Skin of body (tissue), 2 donors: ENCODE data around the gene RAPGEF1. TPM values are rescaled to one million over a fixed set of nuclear protein-coding genes. Genes with fewer than 3 reads are reported as not detected.
"Not testable (repeated sequence)": the region's sequence is repeated elsewhere in the genome, so short reads cannot be mapped to it uniquely, and the experiment has no call there.

Experiments used
- DNase-seq: peaks from one replicate; lab custom pipeline; 2025; lab: John Stamatoyannopoulos, UW
- total RNA-seq: library from RNA; depleted of rRNA; stranded (reverse); fragments of >200 nt; gene quantifications from one replicate; pipeline ENCODE4 v1.2.3, GENCODE V29; 2014

Gene RAPGEF1
- total RNA-seq, 1 donor from 2014 or later: 23.1 TPM

DNA sequence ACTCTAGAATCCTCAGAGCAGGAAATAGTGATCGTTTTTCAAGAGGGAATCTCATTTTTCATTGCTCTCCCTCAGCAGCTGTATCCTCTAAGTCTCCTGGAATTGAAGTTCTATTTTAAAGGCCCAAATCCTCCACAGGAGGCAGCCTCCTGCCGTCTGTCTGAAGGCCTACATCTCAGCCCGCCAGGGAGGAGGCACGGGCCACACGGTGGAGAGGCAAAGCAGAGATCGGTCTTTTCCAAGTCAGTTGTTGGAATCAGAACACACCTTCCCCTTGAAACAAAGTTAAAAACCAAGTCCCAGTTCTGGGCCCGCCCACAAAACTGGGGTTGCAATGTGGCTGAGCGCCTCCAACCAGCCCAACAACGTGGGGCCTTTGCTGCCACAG, 68.7 kb downstream of the RAPGEF1 start:
- DNase-seq: no peak

DNA sequence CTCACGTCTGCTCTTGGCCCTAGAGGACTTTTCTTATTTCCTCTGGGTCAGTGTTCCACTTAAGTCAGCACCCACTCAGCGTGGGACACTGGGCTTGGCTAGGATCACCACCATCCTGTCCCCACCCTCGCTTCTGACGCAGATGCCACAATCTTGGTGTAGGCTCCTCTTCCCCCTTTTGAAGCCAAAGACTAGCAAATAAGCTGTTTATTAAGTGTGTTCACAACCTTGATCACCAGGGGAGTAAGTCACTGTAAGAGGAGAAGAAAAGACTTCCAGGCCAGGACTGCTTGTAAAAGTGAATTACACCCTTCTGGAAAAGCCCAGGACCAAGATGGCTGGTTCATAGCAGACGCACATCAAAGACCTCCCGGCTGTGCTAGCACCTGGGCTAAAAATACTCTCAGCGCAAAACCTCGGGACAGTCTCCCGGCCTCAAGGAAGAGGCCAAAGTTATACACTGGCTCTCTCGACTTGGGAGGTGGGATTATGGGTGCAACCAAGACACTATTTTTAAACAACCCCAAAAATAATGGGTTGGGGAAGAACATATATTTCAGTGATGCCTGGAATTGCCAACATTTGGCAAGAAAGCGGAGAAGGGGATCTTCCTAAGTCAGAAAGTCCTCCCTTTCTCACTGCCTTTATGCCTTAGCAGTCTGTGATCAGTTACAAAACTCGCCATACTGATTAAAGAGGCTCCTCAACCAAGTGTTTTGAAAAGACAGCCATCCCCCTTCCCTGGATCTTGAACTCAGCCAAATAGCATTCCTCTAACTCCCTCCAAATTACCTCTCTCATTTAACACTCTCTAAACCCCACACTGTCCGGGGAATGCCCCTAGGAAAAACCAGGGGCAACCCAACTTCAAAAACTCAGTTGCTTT, 69.4 kb downstream of the RAPGEF1 start:
- no peak for DNase-seq

DNA sequence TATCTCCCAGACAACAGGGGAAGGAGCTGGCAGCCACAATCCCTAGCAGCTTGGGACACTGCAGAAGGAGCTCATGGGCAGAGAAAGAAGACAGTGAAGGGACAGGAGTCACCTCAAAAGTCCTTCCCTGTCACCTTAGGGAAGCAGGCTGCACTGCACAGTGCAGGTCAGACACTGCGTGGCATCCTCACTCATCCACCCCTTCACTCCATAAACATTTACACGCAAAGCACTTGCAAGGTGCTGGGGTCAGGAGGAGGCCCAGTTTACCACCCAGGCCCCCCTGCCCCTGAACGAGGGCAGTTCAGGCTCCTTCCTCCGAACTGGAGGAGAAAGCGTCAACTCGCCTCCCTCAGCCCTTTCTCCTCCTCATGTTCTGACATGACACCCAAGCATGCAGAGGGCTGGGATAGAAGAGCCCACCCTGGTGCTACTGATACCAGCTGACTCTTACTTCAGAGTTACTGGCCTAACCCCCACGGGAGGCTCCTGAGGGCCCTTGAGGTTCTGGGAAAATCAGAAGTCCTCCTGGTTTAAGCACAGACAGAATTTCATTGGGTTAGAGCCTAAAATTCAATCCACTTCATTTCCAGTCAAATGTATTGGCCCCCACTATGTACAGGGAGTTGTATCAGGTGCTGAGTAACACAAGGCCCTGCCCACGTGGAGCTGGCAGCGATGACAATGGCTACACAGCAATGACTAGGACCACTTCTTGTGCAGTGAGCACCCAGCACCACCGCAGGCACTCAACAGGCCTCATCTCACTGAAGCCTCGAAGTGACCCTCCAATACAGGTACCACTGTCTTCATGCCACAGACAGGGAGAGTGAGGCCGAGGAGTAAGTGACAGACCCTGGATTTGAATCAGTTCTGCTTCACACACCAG, 70.4 kb downstream of the RAPGEF1 start:
- no peak for DNase-seq

DNA sequence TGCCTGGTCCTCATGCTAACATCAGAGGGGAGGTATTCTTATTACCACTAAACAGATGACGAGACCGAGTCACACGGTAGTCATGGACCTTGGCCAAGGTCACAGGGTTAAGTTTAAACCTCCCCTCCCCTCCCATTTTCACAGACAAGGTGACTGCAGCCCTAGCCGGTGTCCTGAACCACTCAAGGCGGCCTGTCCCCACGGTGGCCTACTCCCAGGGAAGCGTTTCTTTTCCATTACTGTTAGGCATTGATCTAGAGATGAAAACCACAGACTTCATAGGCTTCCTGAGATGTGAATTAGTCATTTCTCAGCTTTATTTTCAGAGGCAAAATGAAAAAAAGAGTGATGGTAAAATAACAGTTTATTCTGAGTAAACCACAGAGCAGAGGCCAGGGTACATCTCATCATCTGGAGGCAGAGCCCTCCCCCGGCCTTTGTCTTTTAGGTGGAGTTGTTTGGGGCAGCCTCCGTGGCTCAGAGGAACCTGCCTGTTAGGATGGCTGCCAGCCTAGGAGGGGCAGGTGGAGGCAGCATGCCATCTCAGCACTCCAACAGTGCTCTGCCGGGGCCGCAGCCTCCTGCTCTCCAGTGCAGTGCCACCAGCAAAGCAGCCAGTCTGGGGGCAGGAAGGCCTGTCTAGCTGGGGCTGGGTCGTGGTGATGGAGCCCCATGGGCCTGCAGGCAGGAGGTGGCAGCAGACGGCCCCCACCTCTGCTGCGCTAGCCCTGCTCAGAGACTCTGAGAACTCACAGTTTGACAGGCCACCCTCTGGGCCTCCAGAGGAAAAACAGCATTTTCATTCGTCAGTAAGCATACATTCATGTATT, 71.2 kb downstream of the RAPGEF1 start:
- DNase-seq: no peak

DNA sequence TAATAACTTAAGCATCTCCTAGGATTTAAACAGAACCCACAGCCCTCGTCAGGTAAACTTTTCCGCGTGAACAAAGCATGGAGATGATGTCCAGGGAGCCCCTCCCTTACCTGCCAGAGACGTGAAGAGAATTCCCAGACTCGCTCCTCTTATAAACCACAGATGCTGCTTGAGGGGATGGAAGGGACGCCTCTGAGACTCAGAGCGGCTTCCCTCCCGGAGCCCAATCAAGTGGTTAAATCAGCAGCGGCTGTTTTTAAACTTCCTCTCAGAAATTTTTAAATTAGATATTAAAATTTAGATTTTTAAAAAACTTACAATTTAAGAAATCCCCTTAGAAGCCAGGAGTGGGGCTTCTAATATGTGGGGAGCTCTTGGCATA, 71.8 kb downstream of the RAPGEF1 start:
- no peak for DNase-seq

DNA sequence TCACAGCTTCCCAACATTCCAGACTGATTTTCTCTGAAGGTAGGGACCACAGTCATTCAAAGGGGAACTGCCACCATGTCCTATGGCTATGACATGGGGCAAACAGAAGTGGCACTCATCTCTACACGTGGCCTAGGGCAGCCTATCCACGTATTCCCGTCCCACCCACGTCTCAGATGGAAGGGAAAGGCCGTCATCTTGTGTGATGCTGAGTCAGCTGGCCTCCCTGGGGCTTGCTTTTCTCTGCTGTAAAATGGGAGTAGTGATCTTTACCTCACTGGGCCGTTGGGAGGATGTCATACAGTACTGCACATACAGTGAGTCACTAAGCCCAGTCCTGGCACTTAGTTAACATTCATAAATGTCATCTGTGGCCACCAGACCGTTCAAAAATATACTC, 72.3 kb downstream of the RAPGEF1 start:
- DNase-seq: no peak

DNA sequence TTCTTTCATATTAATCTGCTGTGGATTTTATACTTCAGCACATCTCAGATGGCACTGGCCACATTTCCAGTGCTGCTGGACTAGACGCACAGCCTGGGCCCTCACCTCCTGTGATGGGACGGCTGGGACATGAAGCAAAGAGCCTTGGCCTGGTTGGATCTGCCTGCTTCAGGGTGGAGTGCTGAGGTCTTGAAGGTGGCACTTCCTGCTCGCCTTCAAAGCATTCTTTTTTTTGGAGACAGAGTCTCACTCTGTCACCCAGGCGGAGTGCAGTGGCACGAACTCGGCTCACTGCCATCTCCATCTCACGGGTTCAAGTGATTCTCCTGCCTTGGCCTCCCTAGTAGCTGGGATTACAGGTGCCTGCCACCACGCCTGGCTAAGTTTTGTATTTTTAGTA, 73.1 kb downstream of the RAPGEF1 start:
- DNase-seq: no peak

DNA sequence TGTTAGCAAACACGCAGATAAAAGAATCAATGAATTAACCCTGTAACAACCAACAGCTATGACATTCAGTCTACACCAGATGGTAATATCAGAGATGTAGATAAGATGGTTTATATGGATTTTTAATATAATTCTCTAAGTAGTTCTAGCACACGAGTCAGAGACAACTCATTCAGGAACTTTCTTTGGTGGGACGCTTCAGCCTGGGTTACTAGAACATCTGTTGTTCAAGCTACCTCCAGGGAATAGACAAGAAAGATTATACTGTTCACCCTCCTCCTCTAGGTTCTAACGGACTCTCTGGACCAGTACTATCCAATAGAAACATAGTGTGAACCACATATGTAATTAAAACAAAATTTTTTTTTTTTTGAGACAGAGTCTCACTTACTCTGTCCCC, 73.8 kb downstream of the RAPGEF1 start:
- no peak for DNase-seq

DNA sequence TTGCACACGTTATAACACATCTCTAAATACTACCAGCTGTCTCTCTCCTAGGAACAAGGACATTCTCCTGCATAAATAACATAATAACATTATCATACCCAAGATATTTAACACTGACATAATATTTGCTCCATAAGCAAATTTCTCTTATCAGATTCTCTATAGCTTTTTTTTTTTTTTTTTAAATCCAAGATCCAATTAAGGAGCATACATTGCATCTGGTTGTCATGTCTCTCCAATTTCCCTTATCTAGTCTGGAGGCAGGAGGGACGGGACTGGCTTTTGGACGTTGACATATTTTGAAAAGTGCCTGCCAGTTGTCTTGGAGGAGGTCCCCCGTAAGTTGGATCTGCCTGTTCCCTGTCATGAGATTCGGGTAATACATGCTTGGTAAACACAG, 76.6 kb downstream of the RAPGEF1 start:
- no peak for DNase-seq

DNA sequence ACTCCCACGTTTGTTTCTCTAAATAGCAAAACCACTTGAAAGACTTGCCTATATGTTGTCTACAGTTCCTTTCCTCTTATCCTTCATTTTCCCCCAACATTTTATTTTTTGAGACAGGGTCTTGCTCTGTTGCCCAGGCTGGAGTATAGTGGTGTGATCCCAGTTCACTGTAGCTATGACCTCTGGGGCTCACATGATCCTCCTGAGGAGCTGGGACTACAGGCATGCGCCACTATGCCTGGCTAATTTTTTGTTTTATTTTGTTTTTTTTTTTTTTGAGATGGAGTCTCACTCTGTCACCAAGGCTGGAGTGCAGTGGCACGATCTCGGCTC, 77.6 kb downstream of the RAPGEF1 start:
- not testable (repeated sequence) for DNase-seq

DNA sequence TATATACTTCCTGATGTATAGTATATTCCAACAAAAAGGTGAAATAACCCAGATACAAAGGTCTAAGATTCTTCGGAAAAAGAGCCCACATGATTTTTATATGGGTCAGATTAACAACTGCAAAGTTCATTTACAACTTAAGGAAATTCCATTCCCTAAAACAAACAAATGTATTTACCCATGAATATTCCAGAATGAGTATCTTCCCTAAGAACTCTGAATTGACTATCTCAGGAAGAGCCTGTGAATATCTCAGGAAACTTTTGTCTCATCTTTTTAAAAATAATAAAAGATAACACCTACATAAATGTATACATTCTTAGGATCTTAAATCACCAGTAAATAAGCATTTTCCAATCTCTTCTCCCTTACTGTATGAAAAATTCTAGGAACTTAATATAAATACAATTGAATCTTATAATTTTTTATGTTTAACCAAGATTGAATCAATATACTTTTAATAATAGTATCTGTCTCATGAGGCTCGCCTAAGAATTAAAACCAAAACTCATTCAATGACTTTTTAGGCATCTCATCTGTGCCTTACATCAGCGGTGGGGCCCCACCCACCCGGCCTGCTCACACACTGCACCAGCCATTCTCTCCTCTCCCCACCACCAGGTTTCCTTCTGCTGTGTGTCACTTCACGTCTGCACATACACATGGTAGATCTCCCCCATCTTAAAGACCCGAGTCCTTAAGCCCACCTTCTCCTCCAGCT, 78.1 kb downstream of the RAPGEF1 start:
- no peak for DNase-seq

DNA sequence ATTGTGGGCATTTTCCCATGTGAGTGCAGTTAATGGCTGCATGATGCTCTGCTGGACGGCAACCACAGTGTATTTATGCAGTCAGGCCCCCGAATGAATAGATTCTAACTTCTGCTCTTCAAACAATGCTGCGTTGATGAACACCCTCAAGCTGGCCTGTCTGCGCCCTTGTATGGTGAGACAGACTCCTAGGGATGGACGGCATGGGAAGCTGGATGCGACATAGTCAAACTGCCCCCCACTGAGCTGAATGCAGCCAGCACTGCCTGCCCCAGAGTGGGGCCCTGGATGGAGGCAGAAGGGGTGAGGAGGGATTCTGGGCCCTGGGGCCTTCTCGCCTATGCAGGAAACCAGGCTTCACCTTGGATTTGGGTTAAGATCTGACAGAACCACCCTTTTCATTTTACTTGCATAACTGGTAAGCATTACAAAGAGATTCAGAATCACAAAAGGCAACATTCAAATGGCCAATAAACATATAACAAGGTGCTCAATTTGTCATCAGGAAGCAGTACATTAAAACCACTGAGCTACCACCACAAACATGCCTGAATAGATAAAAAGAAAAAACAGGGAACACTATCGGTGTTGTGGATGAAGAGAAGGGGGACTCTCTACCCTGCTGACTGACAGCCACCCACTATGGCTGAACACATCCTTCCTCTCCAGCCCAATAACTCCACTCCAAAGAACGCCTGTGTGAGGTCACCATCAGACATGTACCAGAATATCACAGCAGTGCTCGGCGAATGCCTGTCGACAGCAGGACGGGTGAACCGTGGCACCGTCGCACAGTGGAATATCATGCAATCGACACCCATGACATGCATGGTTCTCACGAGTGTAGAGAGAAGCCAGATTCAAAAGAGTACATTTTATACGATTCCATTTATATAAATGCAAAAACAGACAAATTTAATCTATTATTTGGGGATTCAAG, 79.1 kb downstream of the RAPGEF1 start:
- DNase-seq: no peak

DNA sequence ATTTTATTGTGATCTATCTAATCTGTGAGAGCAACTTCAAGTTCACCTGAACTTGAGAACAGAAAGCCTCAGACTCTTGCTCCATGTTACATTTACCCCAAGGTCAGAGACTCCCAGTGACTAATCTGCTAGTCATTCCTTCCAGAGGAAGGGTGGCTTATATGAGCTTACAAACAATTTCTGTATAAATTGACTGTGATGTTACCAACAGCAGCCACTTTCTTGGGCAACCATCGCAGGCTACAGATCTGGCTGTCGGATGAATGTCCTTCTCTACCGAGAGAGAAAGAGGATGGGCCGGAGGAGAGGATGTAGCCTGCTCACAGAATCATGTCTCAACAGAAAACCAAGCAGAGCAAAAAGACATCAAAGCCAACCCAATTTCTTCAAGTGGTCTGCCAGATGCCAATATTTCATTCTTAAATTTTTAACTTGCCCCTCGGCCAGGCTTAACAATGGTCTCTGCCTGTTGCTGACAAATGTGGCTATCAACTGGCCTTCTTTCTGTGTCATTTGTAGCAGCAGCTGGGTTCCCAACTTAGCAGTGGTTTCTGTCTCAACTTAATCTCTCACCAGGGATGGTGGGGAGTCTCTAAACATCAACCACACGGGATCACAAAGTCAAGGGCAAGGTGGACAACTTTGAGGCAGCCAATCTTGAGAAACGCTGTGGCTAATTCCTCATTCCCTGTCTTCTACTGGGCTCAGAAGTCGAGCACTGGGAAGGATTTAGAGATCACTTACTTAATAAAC, 81.3 kb downstream of the RAPGEF1 start:
- DNase-seq: no peak

DNA sequence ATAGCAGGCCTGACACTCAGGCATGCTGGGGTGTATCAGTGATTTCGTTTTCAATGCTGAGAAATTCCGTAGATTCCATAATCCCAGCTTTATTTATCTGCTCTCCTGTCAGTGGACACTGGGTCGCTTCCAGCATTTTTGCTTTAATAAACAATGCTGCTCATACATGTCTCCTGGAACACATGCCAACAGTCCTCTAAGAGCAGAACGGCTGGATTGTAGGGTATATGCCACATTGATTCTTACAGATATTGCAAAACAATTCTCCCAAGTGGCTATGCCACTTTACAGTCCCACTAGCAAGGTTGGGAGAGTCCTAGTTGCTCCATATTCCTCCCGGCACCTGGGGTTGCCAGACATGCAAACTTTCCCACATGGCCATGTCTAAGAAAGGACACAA, 81.9 kb downstream of the RAPGEF1 start:
- no peak for DNase-seq

DNA sequence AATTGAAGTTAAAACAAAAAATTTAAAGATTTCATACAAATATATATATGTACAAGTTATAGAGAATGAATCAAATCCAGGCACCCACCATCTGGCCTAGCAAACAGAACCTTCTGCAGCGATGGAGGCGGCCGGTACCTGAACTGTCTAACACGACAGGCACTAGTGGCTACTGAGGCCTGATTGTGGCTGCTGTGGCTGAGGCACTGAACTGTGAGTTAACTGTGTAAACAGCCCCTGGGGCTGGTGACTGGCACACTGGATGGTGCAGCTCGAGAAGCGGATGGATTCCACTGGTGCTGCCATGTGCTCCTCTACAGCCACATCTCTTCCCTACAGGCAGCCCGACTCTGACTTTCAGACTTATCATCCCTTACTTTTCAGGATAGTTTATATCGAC, 82.4 kb downstream of the RAPGEF1 start:
- DNase-seq: no peak

DNA sequence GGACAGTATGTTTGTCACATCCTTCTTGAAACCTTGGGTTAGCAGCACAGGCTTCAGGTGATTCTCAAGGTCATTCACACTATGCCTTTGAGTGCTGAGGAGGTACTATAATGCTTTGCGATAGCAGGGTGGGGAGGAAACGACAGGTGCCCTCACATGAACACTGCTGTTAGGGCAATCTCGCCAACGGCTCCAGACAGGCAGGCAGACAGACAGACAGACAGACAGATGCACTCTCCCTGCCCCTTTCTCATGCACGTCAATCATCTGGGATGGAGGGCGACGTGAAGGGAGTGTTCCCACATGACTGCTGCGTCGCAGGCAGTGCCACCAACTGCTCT, 82.9 kb downstream of the RAPGEF1 start:
- no peak for DNase-seq

DNA sequence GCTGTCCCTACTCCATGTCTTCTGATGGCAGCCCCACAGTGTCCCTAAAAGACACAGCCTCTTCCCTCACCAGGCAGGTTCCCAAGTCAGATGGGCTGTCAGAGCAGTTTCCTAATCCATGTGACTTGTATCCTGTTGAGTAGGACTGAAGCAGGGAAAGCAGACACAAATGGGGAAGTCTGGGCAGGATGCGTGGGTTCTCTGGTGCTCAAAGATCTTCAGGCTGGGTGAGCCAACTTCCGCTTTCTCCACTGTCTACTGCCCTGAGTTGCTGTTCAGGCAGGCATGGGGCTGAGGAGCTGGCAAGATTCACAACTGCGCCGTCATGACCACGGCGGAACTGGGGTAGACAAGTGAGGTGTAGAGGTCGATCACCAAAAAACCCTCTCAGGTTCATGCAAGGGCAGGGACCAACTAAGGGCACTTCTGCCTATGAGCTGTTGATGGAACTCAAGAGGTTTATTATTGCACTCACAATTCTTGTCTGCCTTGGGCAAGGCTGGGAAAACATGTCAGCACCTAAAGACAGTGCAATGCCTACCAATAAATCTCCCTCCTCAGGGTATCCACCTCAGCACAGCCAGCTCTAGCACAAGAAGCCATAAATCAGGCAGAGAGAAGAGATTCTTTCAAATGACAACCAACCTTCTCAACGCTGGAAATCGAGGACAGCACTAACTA, 83.4 kb downstream of the RAPGEF1 start:
- DNase-seq: peak; percentile 21

DNA sequence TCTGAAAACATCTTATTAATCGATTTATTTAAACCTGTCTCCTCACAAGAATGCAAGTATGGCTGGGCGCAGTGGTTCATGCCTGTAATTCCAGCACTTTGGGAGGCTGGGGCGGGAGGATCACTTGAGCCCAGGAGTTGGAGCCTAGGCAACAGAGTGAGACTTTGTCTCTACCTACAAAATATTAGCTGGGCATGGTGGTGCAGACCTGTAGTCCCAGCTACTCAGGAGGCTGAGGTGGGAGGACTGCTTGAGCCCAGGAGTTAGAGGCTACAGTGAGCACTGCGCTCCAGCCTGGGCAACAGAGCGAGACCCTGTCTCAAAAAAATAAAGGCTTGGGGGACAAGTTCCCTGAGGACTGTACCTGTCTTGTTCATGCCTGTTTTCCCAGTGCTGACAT, 85.5 kb downstream of the RAPGEF1 start:
- DNase-seq: not testable (repeated sequence)

DNA sequence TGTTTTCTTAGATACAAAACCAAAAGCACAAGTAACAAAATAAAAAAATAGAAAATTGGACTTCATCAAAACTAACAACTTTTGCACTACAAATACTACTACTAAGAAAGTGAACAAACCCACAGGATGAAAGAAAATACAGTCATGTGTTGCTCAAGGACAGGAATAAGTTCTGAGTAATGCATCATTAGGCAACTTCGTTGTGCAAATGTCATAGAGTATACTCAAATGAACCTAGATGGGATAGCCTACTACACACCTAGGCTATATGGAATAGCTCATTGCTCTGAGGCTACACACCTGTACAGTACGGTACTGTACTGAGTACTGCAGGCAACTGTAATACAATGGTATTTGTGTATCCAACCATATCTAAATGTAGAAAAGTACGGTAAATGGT, 88.3 kb downstream of the RAPGEF1 start:
- no peak for DNase-seq
